ENCODE measurements around the gene KRTAP12-2.

- TF ChIP-seq POLR2A (IDR thresholded peaks at IDR 0.05) (no peak), POLR2AphosphoS5 (IDR thresholded peaks at IDR 0.05) (no peak)
Observed at GRCh38 chr21:44649521-44650100, 17.1 kb downstream of the KRTAP12-2 start.
